NT2/D1 (cell line): ENCODE measurements around the gene CUL1.

Source experiments
- SUZ12 ChIP-seq: IDR thresholded peaks from 2 replicates; pipeline ENCODE4 v1.6.1; 2011; ENCODE audit not compliant: insufficient read length, insufficient read depth; ENCODE audit errors: extremely low read depth
- YY1 ChIP-seq: IDR thresholded peaks from 2 replicates; pipeline ENCODE4 v1.6.1; 2011; ENCODE audit not compliant: insufficient read length, insufficient read depth
- ZNF274 ChIP-seq: IDR thresholded peaks from 2 replicates; pipeline ENCODE4 v1.6.1; 2011; ENCODE audit warnings: mild to moderate bottlenecking, low read depth, low read length

DNA sequence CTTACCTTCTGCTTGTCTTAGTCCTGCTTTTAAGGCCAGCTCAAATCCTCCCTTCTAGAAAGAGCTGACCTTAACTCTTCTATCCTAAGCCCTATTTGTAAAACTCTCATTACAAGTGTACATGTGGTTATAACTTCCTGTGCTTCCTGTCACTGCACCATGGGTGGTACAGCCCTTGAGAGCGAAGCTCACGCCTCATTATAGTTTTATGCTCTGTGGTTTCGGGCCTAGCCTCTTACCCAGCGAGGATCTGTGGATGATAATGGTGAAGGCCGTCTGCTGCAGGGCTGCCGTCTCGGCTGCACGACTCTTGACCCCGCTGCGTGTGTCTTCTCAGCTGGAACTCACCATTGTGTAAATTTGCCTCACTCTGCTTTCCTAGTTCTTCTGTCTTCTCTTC lies 74.6 kb downstream of the CUL1 start:
- TF ChIP-seq YY1 (no peak), SUZ12 (no peak), ZNF274 (no peak)
